GM12878 (cell line): ENCODE data around the gene KLF11. TPM values are rescaled to one million over a fixed set of nuclear protein-coding genes. Genes with fewer than 3 reads are reported as not detected.
A peak's percentile ranks its signal among the peaks of the same experiment; 100 is the strongest.

ENCODE experiments used
- ATAC-seq: fragments of 200-7000 bp; cut with Tn5 transposase; 3 replicates; pipeline ENCODE4 v1.9.1; 2020; ENCODE audit warnings: mild to moderate bottlenecking, moderate library complexity
- BruUV-seq: library from RNA; stranded (reverse); fragments of 400-500 nt; replicated peaks from 2 replicates; lab custom pipeline; 2021; lab: Mats Ljungman, UMichigan
- CTCF ChIA-PET: fragments of 300-600 bp; sonication (Branson Sonifier 250); formaldehyde crosslinking; extraction: SDS; loops from one replicate; lab custom pipeline; 2021; ENCODE audit warnings: inconsistent platforms; lab: Yijun Ruan, JAX
- POLR2A ChIA-PET: fragments of 350-600 bp; formaldehyde crosslinking; extraction: SDS; loops from one replicate; lab custom pipeline; 2021; ENCODE audit warnings: inconsistent platforms; lab: Charles Lee
- RAD21 ChIA-PET: fragments of 300-600 bp; sonication (Branson Sonifier 250); formaldehyde crosslinking; loops from one replicate; lab custom pipeline; 2023; ENCODE audit warnings: antibody characterized with exemption; ENCODE audit not compliant: unreplicated experiment; lab: Charles Lee
- SMC1A ChIA-PET: fragments of 300-600 bp; sonication (Branson Sonifier 250); formaldehyde crosslinking; loops from one replicate; lab custom pipeline; 2023; ENCODE audit not compliant: unreplicated experiment, uncharacterized antibody; lab: Charles Lee
- DNase-seq: peaks from one replicate; pipeline ENCODE4 v3.0.0-alpha.2; 2011; ENCODE audit warnings: low read depth, low spot score
- FAIRE-seq: peaks from 3 replicates; lab custom pipeline; 2011; peaks lifted over from hg19 to GRCh38; lab: Jason Lieb, UNC
- H2AFZ ChIP-seq: 2 replicates; pipeline ENCODE4 v1.6.0; 2011; ENCODE audit warnings: low read depth, low read length, control low read depth; ENCODE audit not compliant: control insufficient read depth
- H3K27ac ChIP-seq: 2 replicates; pipeline ENCODE4 v1.5.1; 2011; ENCODE audit warnings: control low read depth; ENCODE audit not compliant: control insufficient read depth, insufficient read depth
- H3K27me3 ChIP-seq, 2 experiments: replicated peaks in 1 of 2; 2 replicates each; pipeline versions ENCODE4 v1.6.0 to v1.6.1; 2011; ENCODE audit warnings: low read length in 1 of 2; ENCODE audit not compliant: control insufficient read depth in 2 of 2, insufficient read depth in 2 of 2
- H3K36me3 ChIP-seq, 2 experiments: 2 replicates each; pipeline ENCODE4 v1.5.1; 2011; ENCODE audit warnings: low read length in 1 of 2; ENCODE audit not compliant: control insufficient read depth in 2 of 2, insufficient read depth in 2 of 2
- H3K4me1 ChIP-seq: 2 replicates; pipeline ENCODE4 v1.6.1; 2011; ENCODE audit warnings: mild to moderate bottlenecking, low read length, moderate library complexity, mixed read lengths; ENCODE audit not compliant: control insufficient read depth, insufficient read depth
- H3K4me2 ChIP-seq: 2 replicates; pipeline ENCODE4 v1.6.0; 2011; ENCODE audit warnings: control low read depth; ENCODE audit not compliant: control insufficient read depth, insufficient read depth
- H3K4me3 ChIP-seq: fragments of 200-600 bp; sonication (generic); 2 replicates; pipeline ENCODE4 v1.5.1; 2016
- H3K79me2 ChIP-seq: 2 replicates; pipeline ENCODE4 v1.6.0; 2011; ENCODE audit warnings: low read length; ENCODE audit not compliant: control insufficient read depth, insufficient read depth
- H3K9ac ChIP-seq: 2 replicates; pipeline ENCODE4 v1.8.0; 2011; ENCODE audit warnings: low read length, control low read depth, mixed read lengths; ENCODE audit not compliant: control insufficient read depth, insufficient read depth
- H3K9me3 ChIP-seq: replicated peaks from 3 replicates; pipeline ENCODE4 v1.5.1; 2011; ENCODE audit warnings: mild to moderate bottlenecking, low read length; ENCODE audit not compliant: control insufficient read depth, insufficient read depth
- H4K20me1 ChIP-seq: 2 replicates; pipeline ENCODE4 v1.6.0; 2011; ENCODE audit not compliant: control insufficient read depth, insufficient read depth
- EED ChIP-seq: sonication (generic); IDR thresholded peaks from 2 replicates; pipeline ENCODE4 v1.6.1; 2016; ENCODE audit warnings: antibody characterized with exemption, low read depth
- GABPA ChIP-seq: IDR thresholded peaks from 2 replicates; pipeline ENCODE4 v1.6.1; 2014; ENCODE audit warnings: antibody characterized with exemption, low read depth, mild to moderate bottlenecking, inconsistent platforms
- GATAD2B ChIP-seq: fragments of 450-650 bp; conservative IDR thresholded peaks from 2 replicates; pipeline ENCODE4 v1.6.1; 2017; ENCODE audit warnings: low read depth, mild to moderate bottlenecking, moderate library complexity
- RAD51 ChIP-seq: fragments of 450-650 bp; IDR thresholded peaks from 2 replicates; pipeline ENCODE4 v1.6.1; 2016; ENCODE audit warnings: moderate library complexity, mild to moderate bottlenecking, inconsistent platforms
- ZBTB11 ChIP-seq: fragments of 450-650 bp; formaldehyde crosslinking; IDR thresholded peaks from 2 replicates; pipeline ENCODE4 v1.5.0; 2022; ENCODE audit warnings: mild to moderate bottlenecking, missing genetic modification characterization
- WGBS: methylation state at CpG from one replicate; pipeline ENCODE4 v1.1.6; 2016; ENCODE audit warnings: low lambda C conversion rate; ENCODE audit not compliant: insufficient replicate concordance, insufficient coverage; ENCODE audit errors: missing lambda C conversion rate; 5-methylcytosine and 5-hydroxymethylcytosine counted together
- in situ Hi-C: fragments of 300-500 bp; cut with MboI; formaldehyde crosslinking; loops from 9 replicates; pipeline ENCODE4 v1.14.3; 2018; ENCODE audit warnings: mixed read lengths
- intact Hi-C: fragments of 100-400 bp; cut with micrococcal nuclease; formaldehyde crosslinking; loops from one replicate; pipeline ENCODE4 v1.14.2; 2022; ENCODE audit not compliant: unreplicated experiment
- polyA plus RNA-seq, 11 experiments: library from polyadenylated mRNA; depleted of rRNA in 4 of 11; unstranded in 6 of 11; stranded (reverse) in 5 of 11; fragments of >200 nt; fragmentation: Nextera tagmentation in 4 of 11; fragmentation: Illumina TruSeq in 1 of 11; extraction: Ambion mirVana in 4 of 11; extraction: Trizol in 1 of 11; gene quantifications; 1 replicate in 1 of 11; 2 replicates in 10 of 11; pipeline versions ENCODE4 v1.2.1 to v1.2.3, GENCODE V29; 2011 to 2016; ENCODE audit warnings: inconsistent platforms in 2 of 11, missing spikeins in 2 of 11, low read depth in 1 of 11
- total RNA-seq, 4 experiments: library from RNA; depleted of rRNA in 3 of 4; stranded (reverse); fragments of >200 nt in 3 of 4; fragmentation: Illumina TruSeq in 1 of 4; extraction: Trizol in 1 of 4; gene quantifications; 2 replicates each; pipeline versions ENCODE4 v1.2.1 to v1.2.3, GENCODE V29; 2013 to 2021

KLF11 gene
- total and polyA plus RNA-seq, 10 of the 15 experiments (the other 5 are each of a cell fraction or from before 2014, with no cell fraction given): 0.03 to 0.54 (median 0.14) TPM; not detected in 1

GRCh38 chr2:10083046-10083445 is 39.7 kb downstream of the KLF11 start:
- in situ Hi-C loops: no loop called here
- no peak overlapping the region for H3K4me3 ChIP-seq
- POLR2A ChIA-PET: interaction anchor here (0.9 to 5.8 kb wide), 9 partner anchors 8 to 365 kb away, joined by 3 to 73 read pairs (median 5); partner anchors contain the start of gene ODC1
- no peaks in the 10 kb centered on the region for H4K20me1 ChIP-seq
- ATAC-seq (no peak), FAIRE-seq (no peak)
- H3K36me3 ChIP-seq: no peaks in the 10 kb centered on the region
- H3K4me1 ChIP-seq: peaks cover 29% of the 10 kb centered on the region
- H3K79me2 ChIP-seq: no peaks in the 10 kb centered on the region; the same call in 1 of the 2 replicates
- 21% methylated on average over 5 of the region's 5 CpGs for WGBS
- no peaks in the 10 kb centered on the region for H3K27me3 ChIP-seq
- H3K9me3 ChIP-seq: no peaks in the 10 kb centered on the region
- H3K9ac ChIP-seq: no peak overlapping the region
- H2AFZ ChIP-seq: no peak overlapping the region
- TF ChIP-seq RAD51 (peak; percentile 81; the same call in 1 of the 2 replicates), ZBTB11 (no peak), GATAD2B (0 out of 2 replicates have a peak, but pooled peaks have one; percentile 8), EED (no peak), GABPA (0 out of 2 replicates have a peak, but pooled peaks have one; percentile 0)
- TF ChIP-seq, all 136 proteins: peak for 3
- no peak for DNase-seq
- BruUV-seq: no TSS peak
- ChIA-PET RAD21 (interaction anchor here (0.6 to 5.7 kb wide), 7 partner anchors 9 to 362 kb away, joined by 3 to 41 read pairs (median 13); no protein-coding TSS in a partner anchor), CTCF (interaction anchor here (0.6 to 31.8 kb wide), 9 partner anchors 6 to 352 kb away, joined by 3 to 983 read pairs (median 8); partner anchors contain the start of gene CYS1), SMC1A (interaction anchor here (0.6 to 3.8 kb wide), 13 partner anchors 8 to 365 kb away, joined by 3 to 41 read pairs (median 5); partner anchors contain the start of gene ODC1)
- intact Hi-C loops: loop anchor here (1.0 to 2.0 kb wide), 2 partner anchors 8 to 38 kb away; no protein-coding TSS in a partner anchor
- peak overlapping the region; percentile 36 for H3K4me2 ChIP-seq
- H3K27ac ChIP-seq: peak overlapping the region; percentile 30; the same call in 1 of the 2 replicates
